A549 (cell line): ENCODE data around the gene ELL.

ENCODE experiments used
- CTCF ChIP-seq: fragments of >200 bp; sonication (Bioruptor Twin); formaldehyde crosslinking; IDR thresholded peaks from 3 replicates; pipeline ENCODE4 v1.5.1; 2016
- EP300 ChIP-seq, 2 experiments: fragments of >200 bp; sonication (Bioruptor Twin); formaldehyde crosslinking; IDR thresholded peaks; 2 replicates in 1 of 2; 3 replicates in 1 of 2; pipeline ENCODE4 v1.6.1; 2016 to 2017
- MAFK ChIP-seq: fragments of 450-650 bp; IDR thresholded peaks from 2 replicates; pipeline ENCODE4 v1.6.1; 2014; ENCODE audit not compliant: partially characterized antibody
- MAX ChIP-seq: IDR thresholded peaks from 2 replicates; pipeline ENCODE4 v1.6.1; 2012
- NFE2L2 ChIP-seq: fragments of 150-350 bp; conservative IDR thresholded peaks from 2 replicates; pipeline ENCODE4 v1.6.1; 2014; ENCODE audit warnings: low read length
- NR3C1 ChIP-seq: fragments of >200 bp; sonication (Bioruptor Twin); formaldehyde crosslinking; IDR thresholded peaks from 3 replicates; pipeline ENCODE4 v1.6.1; 2017
- POLR2A ChIP-seq: IDR thresholded peaks from 2 replicates; pipeline ENCODE4 v1.6.1; 2012; ENCODE audit warnings: mild to moderate bottlenecking, low read length
- REST ChIP-seq: fragments of 200-600 bp; sonication (generic); IDR thresholded peaks from 2 replicates; pipeline ENCODE4 v1.6.1; 2016; ENCODE audit warnings: antibody characterized with exemption, mild to moderate bottlenecking, moderate library complexity
- RFX5 ChIP-seq: fragments of 450-650 bp; IDR thresholded peaks from 2 replicates; pipeline ENCODE4 v1.7.1; 2014; ENCODE audit warnings: antibody characterized with exemption, mild to moderate bottlenecking, moderate library complexity

GRCh38 chr19:18475004-18475453, 46.8 kb downstream of the ELL start:
- TF ChIP-seq CTCF: no peak
- TF ChIP-seq POLR2A: no peak
- no peak for TF ChIP-seq MAFK
- no peak for TF ChIP-seq EP300 (IDR thresholded peaks at IDR 0.05)
- no peak for TF ChIP-seq NR3C1
- no peak for TF ChIP-seq NFE2L2
- TF ChIP-seq RFX5: no peak
- no peak for TF ChIP-seq REST
- no peak for TF ChIP-seq MAX
